ENCODE measurements around the gene RCOR3.

Gene RCOR3

GRCh38 chr1:211338224-211338620 lies 79.1 kb downstream of the RCOR3 start:
- H3K79me2 ChIP-seq (ENCODE audit: insufficient read depth, low read length) = peaks cover 17% of the 10 kb centered on the region; the same call in 1 of the 2 replicates
- H3K9me2 ChIP-seq (replicated peaks; ENCODE audit: insufficient read depth, low read length) = no peaks in the 10 kb centered on the region
- H4K20me1 ChIP-seq (ENCODE audit: low read depth, low read length) = no peaks in the 10 kb centered on the region

GRCh38 chr1:211339631-211340041 lies 80.5 kb downstream of the RCOR3 start:
- Histone ChIP-seq H3K36me3 (ENCODE audit: low read length) (no peaks in the 10 kb centered on the region), H4K20me1 (ENCODE audit: low read depth, low read length) (no peaks in the 10 kb centered on the region), H3K27ac (ENCODE audit: low read depth, low read length) (no peak overlapping the region), H3K9ac (ENCODE audit: low read length) (no peak overlapping the region), H3K79me2 (ENCODE audit: insufficient read depth, low read length) (peaks cover 17% of the 10 kb centered on the region; the same call in 1 of the 2 replicates), H3K4me3 (ENCODE audit: insufficient read depth, low read length, poor library complexity, severe bottlenecking) (no peak overlapping the region), H2AFZ (ENCODE audit: low read depth, low read length, severe bottlenecking) (no peak overlapping the region), H3K9me2 (replicated peaks; ENCODE audit: insufficient read depth, low read length) (no peaks in the 10 kb centered on the region), H3K9me3 (ENCODE audit: insufficient read depth, low read length) (no peaks in the 10 kb centered on the region), H3K4me2 (ENCODE audit: low read depth, low read length, poor library complexity, severe bottlenecking) (no peak overlapping the region), H3F3A (ENCODE audit: insufficient read depth) (peaks cover 7% of the 10 kb centered on the region; the same call in 1 of the 2 replicates), H3K27me3 (ENCODE audit: low read length) (no peaks in the 10 kb centered on the region)
- TF ChIP-seq CTCF (IDR thresholded peaks at IDR 0.05; ENCODE audit: insufficient read depth, low read length, poor library complexity, severe bottlenecking) = no peak
- no peak for TF ChIP-seq EZH2phosphoT487 (conservative IDR thresholded peaks at IDR 0.05; ENCODE audit: low read length)

More at GRCh38 chr1:211338224-211338620, 79.1 kb downstream of the RCOR3 start:
- TF ChIP-seq EZH2phosphoT487 (conservative IDR thresholded peaks at IDR 0.05; ENCODE audit: low read length) (no peak), CTCF (IDR thresholded peaks at IDR 0.05; ENCODE audit: insufficient read depth, low read length, poor library complexity, severe bottlenecking) (no peak)
- Histone ChIP-seq H3K27ac (ENCODE audit: low read depth, low read length) (no peak overlapping the region), H3K4me2 (ENCODE audit: low read depth, low read length, poor library complexity, severe bottlenecking) (no peak overlapping the region), H3K9me3 (ENCODE audit: insufficient read depth, low read length) (no peaks in the 10 kb centered on the region), H3K9ac (ENCODE audit: low read length) (no peak overlapping the region), H2AFZ (ENCODE audit: low read depth, low read length, severe bottlenecking) (no peak overlapping the region), H3K36me3 (ENCODE audit: low read length) (no peaks in the 10 kb centered on the region), H3F3A (ENCODE audit: insufficient read depth) (peaks cover 11% of the 10 kb centered on the region), H3K27me3 (ENCODE audit: low read length) (no peaks in the 10 kb centered on the region), H3K4me3 (ENCODE audit: insufficient read depth, low read length, poor library complexity, severe bottlenecking) (no peak overlapping the region)

GRCh38 chr1:211340622-211341507 lies 81.7 kb downstream of the RCOR3 start:
- Histone ChIP-seq H3K4me2 (ENCODE audit: low read depth, low read length, poor library complexity, severe bottlenecking) (no peak overlapping the region), H3K79me2 (ENCODE audit: insufficient read depth, low read length) (peaks cover 25% of the 10 kb centered on the region; the same call in 1 of the 2 replicates), H3K9me3 (ENCODE audit: insufficient read depth, low read length) (no peaks in the 10 kb centered on the region), H3K9ac (ENCODE audit: low read length) (no peak overlapping the region), H2AFZ (ENCODE audit: low read depth, low read length, severe bottlenecking) (no peak overlapping the region), H3K9me2 (replicated peaks; ENCODE audit: insufficient read depth, low read length) (no peaks in the 10 kb centered on the region), H3K27ac (ENCODE audit: low read depth, low read length) (no peak overlapping the region), H3K4me3 (ENCODE audit: insufficient read depth, low read length, poor library complexity, severe bottlenecking) (no peak overlapping the region), H3F3A (ENCODE audit: insufficient read depth) (no peaks in the 10 kb centered on the region), H4K20me1 (ENCODE audit: low read depth, low read length) (no peaks in the 10 kb centered on the region), H3K27me3 (ENCODE audit: low read length) (no peaks in the 10 kb centered on the region), H3K36me3 (ENCODE audit: low read length) (no peaks in the 10 kb centered on the region)
- no peak for TF ChIP-seq CTCF (IDR thresholded peaks at IDR 0.05; ENCODE audit: insufficient read depth, low read length, poor library complexity, severe bottlenecking)
- no peak for TF ChIP-seq EZH2phosphoT487 (conservative IDR thresholded peaks at IDR 0.05; ENCODE audit: low read length)

All from SU-DHL-6 (cell line).